Fibroblast of skin of back (primary cell): ENCODE measurements around the gene KLK10.

Source experiments
- DNase-seq: peaks from one replicate; pipeline ENCODE4 v3.0.0-alpha.2; 2013

The KLK10 gene

GRCh38 chr19:50967929-50968715 is 51.4 kb downstream of the KLK10 start:
- no peak for DNase-seq

- DNase-seq: no peak
Observed at GRCh38 chr19:50964266-50964665, 55.2 kb downstream of the KLK10 start.

- DNase-seq: no peak
Observed at GRCh38 chr19:50963381-50963780, 56.1 kb downstream of the KLK10 start.
